ENCODE results near the gene MT1B.
"Not testable (repeated sequence)": the region's sequence is repeated elsewhere in the genome, so short reads cannot be mapped to it uniquely, and the experiment has no call there.

The MT1B gene

GRCh38 chr16:56637814-56638750 is 13.6 kb upstream of the MT1B start, which contains the start of gene MT1A:
MT1A (plus strand) TSS chr16:56638666; CDS start chr16:56638739, 73 bp downstream.
- DNase-seq (ENCODE audit: low spot score): peak; percentile 69

DNA sequence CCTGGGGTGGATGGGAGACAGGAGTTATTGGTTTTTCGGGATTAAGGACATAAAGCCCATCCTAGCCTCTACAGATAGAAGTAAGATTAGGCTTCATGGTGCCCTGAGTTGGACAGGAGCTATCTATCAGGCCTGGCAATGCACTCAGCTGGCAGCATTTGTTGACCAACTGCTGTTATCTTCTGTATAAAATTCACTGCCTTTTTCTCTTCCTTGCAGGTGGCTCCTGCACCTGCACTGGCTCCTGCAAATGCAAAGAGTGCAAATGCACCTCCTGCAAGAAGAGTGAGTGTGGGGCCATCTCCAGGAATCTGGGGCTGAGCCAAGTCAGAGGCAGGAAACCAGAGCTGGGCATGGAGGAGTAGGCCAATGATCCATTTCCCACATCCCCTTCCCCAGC is 12.6 kb upstream of the MT1B start:
- DNase-seq (ENCODE audit: low spot score): no peak

DNA sequence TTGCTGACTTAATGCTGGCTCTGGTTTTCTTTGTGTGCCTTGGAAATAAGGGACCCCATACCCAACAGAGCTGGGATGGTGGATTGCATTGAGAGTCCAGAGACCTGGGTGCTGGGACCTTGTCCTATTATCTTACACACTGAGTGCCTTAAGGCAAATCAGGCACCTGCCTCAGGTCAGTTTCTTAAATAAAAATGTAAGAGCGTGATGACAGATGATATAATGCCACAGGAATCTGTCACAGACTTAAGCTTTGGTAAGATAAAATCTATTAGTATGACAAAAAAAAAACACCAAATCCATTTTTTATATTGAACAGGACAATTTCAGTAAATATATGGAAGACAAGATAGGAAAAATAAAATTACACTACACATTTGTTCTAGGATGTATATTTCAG is 11.6 kb upstream of the MT1B start:
- DNase-seq (ENCODE audit: low spot score): no peak

GRCh38 chr16:56641166-56641565 is 10.5 kb upstream of the MT1B start:
- no peak for DNase-seq (ENCODE audit: low spot score)

DNA sequence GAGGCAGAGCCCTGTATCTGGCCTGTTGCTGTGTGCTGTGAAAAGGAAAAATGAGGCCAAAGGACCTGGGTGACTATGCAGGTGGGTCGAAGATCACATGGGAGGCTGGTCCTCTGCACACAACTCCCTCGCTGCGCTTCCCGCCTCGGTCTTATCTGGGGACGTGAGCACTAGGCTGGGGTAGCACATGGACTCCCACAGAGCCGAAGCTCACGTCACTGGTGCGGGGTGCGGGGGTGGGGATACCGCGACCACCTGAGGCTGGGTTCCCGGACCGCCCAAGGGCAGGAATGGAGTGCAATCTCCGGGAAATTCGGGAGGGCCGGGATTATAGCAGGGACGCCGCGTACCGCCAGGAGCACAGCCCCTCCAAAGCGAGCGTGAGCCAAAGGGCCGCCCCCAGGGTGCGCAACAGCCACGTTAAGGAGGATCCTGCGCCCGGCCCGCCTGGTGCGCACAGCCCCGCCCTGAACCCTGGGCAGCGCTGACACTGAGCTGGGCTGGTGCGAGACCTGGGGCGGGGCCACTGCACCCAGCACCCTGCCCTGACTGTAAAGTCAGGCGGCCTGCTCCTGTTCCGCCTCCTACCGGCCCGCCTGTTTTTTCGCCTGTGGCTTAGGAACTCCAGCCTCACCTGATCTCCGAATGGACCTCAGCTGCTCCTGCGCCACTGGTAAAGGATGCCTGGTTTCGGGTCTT is 8.5 kb upstream of the MT1B start:
- DNase-seq (ENCODE audit: low spot score): peak; percentile 50

DNA sequence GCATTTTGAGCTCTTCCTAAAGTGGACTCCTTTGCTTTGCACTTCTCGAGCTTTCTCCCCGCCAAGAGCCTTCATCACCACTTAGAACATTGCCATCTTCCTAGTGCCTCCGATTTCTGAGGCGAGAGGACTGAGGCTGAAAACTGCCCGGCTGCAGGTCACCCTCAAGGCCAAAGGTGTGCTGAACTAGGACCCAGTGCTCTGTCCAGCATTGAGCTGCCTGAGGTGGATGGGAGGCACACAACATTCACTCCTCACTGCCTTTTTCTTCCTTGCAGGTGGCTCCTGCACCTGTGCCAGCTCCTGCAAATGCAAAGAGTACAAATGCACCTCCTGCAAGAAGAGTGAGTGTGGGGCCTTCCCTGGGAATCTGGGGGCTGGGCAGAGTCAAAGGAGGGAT is 7.9 kb upstream of the MT1B start:
- DNase-seq (ENCODE audit: low spot score): no peak

GRCh38 chr16:56645311-56645710 is 6.4 kb upstream of the MT1B start:
- DNase-seq (ENCODE audit: low spot score): no peak

DNA sequence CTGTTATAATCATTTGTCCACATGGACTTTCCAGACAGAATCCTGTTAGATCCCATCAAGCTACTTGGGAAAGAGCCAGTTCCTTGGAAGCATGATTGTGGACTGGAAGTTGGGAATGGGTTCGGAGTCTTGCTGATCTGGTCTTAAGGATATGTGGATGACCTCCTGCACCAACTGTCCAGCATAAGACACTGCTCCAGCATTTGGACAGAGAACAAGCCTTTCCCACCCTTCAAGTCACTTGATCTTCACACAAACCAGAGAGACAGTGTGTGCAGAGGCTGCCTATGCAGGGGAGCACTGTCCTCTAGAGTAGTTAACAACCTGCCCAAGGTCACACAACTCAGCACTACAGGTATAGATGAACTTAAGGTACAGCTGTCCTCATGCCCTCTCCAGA is 5.8 kb upstream of the MT1B start:
- no peak for DNase-seq (ENCODE audit: low spot score)

GRCh38 chr16:56647641-56648431 is 3.9 kb upstream of the MT1B start:
- no peak for DNase-seq (ENCODE audit: low spot score)

GRCh38 chr16:56649271-56649670 is 2.4 kb upstream of the MT1B start:
- no peak for DNase-seq (ENCODE audit: low spot score)

GRCh38 chr16:56649820-56650219 is 1.9 kb upstream of the MT1B start:
- no peak for DNase-seq (ENCODE audit: low spot score)

GRCh38 chr16:56652600-56652999 is 914 bp downstream of the MT1B start:
- no peak for DNase-seq (ENCODE audit: low spot score)

DNA sequence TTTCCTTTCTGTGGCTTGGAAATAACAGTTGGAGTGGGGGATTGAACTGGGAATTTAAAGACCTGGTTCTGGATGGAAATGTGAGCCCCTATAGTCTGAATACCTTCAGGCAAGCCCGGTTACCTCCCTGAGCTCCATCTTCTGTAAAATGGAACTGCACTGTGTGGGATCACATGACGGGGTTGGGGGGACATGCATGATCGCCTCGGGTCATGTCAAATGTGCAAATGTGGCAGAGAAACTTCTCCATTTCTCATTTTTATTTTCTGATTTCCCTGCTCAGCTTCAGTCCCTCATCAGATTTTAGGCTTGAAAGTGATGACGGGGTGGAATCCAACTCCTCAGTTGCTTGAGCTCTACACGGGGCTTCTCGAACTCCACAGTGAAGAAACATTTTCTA is 1.5 kb downstream of the MT1B start:
- no peak for DNase-seq (ENCODE audit: low spot score)

DNA sequence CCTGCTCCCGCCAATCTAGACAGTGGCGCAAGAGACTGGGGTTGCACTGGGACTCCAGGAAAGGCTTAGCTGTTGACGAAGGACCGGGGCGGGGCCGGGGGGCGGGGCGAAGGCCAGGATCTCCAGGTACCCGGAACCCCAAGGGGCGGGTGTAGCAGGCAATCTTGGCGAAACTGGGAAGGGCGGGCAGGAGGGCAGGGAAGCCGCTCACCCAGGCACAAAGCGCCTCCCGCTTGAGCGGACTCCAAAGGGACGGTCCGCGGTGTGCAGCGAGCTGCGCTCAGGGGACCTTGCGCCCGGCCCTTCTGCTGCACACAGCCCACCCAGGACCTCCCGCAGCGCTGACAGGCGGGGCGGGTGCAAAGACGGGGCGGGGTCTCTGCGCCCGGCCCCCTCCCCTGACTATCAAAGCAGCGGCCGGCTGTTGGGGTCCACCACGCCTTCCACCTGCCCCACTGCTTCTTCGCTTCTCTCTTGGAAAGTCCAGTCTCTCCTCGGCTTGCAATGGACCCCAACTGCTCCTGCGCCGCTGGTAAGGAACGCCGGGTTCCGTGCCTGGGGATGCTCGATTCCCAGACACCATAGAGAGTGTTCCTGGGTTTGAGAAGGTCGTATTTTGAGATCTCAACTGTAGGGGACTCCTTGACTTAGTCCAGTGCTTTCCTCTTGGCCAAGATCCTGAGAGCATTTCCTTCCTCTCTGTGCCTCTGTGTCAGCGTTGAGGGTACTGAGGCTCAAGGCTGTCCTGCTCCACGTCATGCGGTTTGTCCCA is 6.1 kb downstream of the MT1B start, which contains the start of gene MT1F:
Gene MT1F, plus strand, starts transcription at position 405 of the 772 bp plus-strand sequence. Its CDS starts 100 bp downstream, at position 505.
- peak; percentile 51 for DNase-seq (ENCODE audit: low spot score)

- no peak for DNase-seq (ENCODE audit: low spot score)
Measured at GRCh38 chr16:56658327-56658875, 6.7 kb downstream of the MT1B start.

- DNase-seq (ENCODE audit: low spot score): no peak
Measured at GRCh38 chr16:56662357-56663354, 11.0 kb downstream of the MT1B start.

GRCh38 chr16:56664506-56664905 is 12.8 kb downstream of the MT1B start:
- DNase-seq (ENCODE audit: low spot score): no peak

- not testable (repeated sequence) for DNase-seq (ENCODE audit: low spot score)
Measured at GRCh38 chr16:56665286-56666261, 13.9 kb downstream of the MT1B start.

All from hepatic stellate cell (primary cell).